HFFc6 (cell line): ENCODE data around the gene LSM14A. TPM values are rescaled to one million over a fixed set of nuclear protein-coding genes. Genes with fewer than 3 reads are reported as not detected.
A peak's percentile ranks its signal among the peaks of the same experiment; 100 is the strongest.

ENCODE experiments used
- DNase-seq: peaks from one replicate; pipeline ENCODE4 v3.0.0-alpha.2; 2018
- H3K27ac Mint-ChIP-seq: 2 replicates; pipeline ENCODE4 v1.8.0; 2020; ENCODE audit warnings: mild to moderate bottlenecking, mixed read lengths
- H3K27me3 Mint-ChIP-seq: 2 replicates; pipeline ENCODE4 v1.8.0; 2021; ENCODE audit warnings: mild to moderate bottlenecking, moderate library complexity, mixed read lengths; ENCODE audit not compliant: insufficient read depth
- H3K36me3 Mint-ChIP-seq: 2 replicates; pipeline ENCODE4 v1.8.0; 2021; ENCODE audit warnings: low read depth, mixed read lengths
- H3K4me1 Mint-ChIP-seq: 2 replicates; pipeline ENCODE4 v1.8.0; 2020; ENCODE audit warnings: low read depth, mixed read lengths
- H3K4me3 Mint-ChIP-seq: 2 replicates; pipeline ENCODE4 v1.8.0; 2020; ENCODE audit warnings: mild to moderate bottlenecking, moderate library complexity, mixed read lengths
- H3K9me3 Mint-ChIP-seq: 2 replicates; pipeline ENCODE4 v1.8.0; 2020; ENCODE audit warnings: mild to moderate bottlenecking, mixed read lengths
- total RNA-seq, 6 experiments: library from RNA; stranded (reverse); fragmentation: NEBNext Ultra II Directional; extraction: Animal tissue kit (Norgen Biotek cat#: 25700); gene quantifications; 2 replicates in 1 of 6; 3 replicates in 5 of 6; pipeline ENCODE4 v1.2.3, GENCODE V29; 2021
- TF ChIP-seq, protein P1 (sequence below): fragments of 200-600 bp; sonication (generic); IDR thresholded peaks from 2 replicates; pipeline ENCODE4 v1.5.0; 2021; ENCODE audit warnings: antibody characterized with exemption, mild to moderate bottlenecking

The LSM14A gene
- total RNA-seq, 6 experiments from 2014 or later = 66.5 to 92.9 (median 87.0) TPM

DNA sequence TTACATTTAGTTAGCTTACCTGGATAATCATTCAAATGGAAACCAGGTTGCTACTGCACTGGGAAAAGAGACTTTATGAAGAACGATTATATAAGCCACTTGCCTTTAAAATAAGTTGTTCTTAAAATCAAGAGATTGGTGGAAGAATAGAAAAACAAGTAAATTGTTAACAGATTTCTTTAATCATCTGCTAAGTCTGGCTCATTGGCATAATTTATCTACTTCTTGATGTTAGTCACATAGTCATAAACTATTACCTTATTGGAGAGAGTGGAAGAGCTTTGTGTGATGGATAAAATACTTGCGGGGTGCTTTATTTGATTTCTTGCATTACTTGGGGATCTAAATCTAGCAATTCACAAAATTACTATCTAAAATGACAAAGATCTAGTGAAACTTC is 6.8 kb downstream of the LSM14A start:
- peak overlapping the region; percentile 25 for H3K27ac Mint-ChIP-seq
- H3K4me3 Mint-ChIP-seq = no peak overlapping the region
- H3K9me3 Mint-ChIP-seq = no peaks in the 10 kb centered on the region
- H3K27me3 Mint-ChIP-seq = no peaks in the 10 kb centered on the region
- no peak for DNase-seq
- TF ChIP-seq, protein P1, sequence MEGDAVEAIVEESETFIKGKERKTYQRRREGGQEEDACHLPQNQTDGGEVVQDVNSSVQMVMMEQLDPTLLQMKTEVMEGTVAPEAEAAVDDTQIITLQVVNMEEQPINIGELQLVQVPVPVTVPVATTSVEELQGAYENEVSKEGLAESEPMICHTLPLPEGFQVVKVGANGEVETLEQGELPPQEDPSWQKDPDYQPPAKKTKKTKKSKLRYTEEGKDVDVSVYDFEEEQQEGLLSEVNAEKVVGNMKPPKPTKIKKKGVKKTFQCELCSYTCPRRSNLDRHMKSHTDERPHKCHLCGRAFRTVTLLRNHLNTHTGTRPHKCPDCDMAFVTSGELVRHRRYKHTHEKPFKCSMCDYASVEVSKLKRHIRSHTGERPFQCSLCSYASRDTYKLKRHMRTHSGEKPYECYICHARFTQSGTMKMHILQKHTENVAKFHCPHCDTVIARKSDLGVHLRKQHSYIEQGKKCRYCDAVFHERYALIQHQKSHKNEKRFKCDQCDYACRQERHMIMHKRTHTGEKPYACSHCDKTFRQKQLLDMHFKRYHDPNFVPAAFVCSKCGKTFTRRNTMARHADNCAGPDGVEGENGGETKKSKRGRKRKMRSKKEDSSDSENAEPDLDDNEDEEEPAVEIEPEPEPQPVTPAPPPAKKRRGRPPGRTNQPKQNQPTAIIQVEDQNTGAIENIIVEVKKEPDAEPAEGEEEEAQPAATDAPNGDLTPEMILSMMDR = no peak
- H3K4me1 Mint-ChIP-seq = peaks cover 73% of the 10 kb centered on the region
- H3K36me3 Mint-ChIP-seq = peaks cover 36% of the 10 kb centered on the region

DNA sequence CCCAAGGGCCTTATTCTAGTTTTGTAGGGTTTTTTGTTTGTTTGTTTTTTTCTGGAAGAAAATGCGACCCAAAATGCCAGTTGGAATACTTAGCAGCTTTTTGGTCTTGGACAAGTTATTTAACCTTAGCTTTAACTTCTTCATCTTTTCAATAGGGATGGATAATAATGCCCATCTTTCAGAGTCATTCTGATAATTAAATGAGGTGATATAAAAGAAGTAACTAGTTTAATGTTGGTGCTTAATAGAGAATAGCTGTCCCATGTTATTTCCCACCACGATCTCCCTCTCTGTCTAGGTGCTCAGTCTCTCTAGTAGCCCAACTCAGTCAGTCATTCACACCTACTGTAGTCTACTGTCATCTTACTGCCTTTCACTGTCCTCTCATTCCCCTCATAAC is 8.0 kb downstream of the LSM14A start:
- no peak overlapping the region for H3K4me3 Mint-ChIP-seq
- no peaks in the 10 kb centered on the region for H3K9me3 Mint-ChIP-seq
- TF ChIP-seq, protein P1 = no peak
- no peaks in the 10 kb centered on the region for H3K27me3 Mint-ChIP-seq
- peaks cover 78% of the 10 kb centered on the region for H3K4me1 Mint-ChIP-seq
- H3K36me3 Mint-ChIP-seq = peaks cover 32% of the 10 kb centered on the region
- H3K27ac Mint-ChIP-seq = no peak overlapping the region
- DNase-seq = no peak

DNA sequence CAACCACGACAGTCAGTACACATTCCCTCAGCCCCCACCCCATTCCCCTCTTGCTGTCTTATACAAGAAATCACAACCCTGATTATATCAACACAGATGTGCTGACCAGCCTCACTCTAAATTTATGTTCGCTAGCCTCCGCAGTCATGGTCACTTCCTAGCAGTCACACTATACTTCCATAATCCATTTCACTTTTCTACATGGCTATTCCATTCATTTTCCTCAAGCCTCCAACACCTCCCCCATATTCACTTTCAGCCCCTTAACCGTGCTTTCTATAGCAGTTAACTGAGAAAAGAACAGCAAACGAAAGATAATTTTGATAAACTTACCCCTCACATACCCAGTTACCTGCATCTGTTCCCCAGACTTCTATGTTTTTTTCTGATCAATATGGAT is 8.4 kb downstream of the LSM14A start:
- TF ChIP-seq, protein P1 = no peak
- H3K4me3 Mint-ChIP-seq = no peak overlapping the region
- no peak for DNase-seq
- peak overlapping the region; percentile 37; the same call in 1 of the 2 replicates for H3K27ac Mint-ChIP-seq
- H3K9me3 Mint-ChIP-seq = no peaks in the 10 kb centered on the region
- peaks cover 32% of the 10 kb centered on the region for H3K36me3 Mint-ChIP-seq
- H3K27me3 Mint-ChIP-seq = no peaks in the 10 kb centered on the region
- H3K4me1 Mint-ChIP-seq = peaks cover 78% of the 10 kb centered on the region

DNA sequence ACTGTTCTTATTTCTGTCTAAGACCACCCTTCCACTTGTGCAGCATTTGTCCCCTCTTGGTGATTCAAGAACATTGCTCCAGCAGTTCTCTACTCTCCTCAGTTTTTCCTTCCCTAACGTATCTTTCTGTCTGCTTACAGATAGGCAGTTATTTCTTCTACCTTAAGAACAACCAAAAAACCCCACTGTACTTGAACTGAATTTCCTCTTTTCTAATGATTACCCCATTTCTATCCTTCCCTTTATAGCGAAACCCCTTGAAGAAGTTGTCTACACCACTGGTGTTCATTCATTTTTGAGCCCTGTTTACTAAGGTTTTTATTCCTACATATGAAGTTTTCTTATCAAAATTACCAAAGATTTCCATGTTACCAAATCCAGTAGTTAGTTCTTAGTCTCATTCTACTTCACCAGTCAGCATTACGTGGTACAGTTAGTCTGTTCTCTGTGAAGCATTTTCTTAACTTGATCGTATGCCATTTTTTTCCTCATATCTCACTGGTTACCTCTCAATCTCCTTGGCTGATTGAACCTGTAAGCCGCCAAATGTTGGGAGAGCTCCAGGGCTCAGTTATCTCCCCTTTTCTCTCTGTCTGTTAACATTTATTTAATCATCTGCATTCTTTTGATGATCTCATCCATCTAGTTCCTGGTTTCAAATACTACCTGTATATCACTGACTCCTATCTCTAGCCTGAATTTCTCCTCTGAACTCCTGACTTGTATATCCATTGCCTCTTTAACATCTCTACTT is 9.0 kb downstream of the LSM14A start:
- H3K4me3 Mint-ChIP-seq = no peak overlapping the region
- H3K36me3 Mint-ChIP-seq = peaks cover 32% of the 10 kb centered on the region

GRCh38 chr19:34182125-34182524 is 9.8 kb downstream of the LSM14A start:
- peaks cover 26% of the 10 kb centered on the region for H3K36me3 Mint-ChIP-seq
- H3K9me3 Mint-ChIP-seq = no peaks in the 10 kb centered on the region
- H3K4me3 Mint-ChIP-seq = no peak overlapping the region
- H3K4me1 Mint-ChIP-seq = peaks cover 75% of the 10 kb centered on the region
- TF ChIP-seq, protein P1 = no peak
- no peak for DNase-seq
- no peak overlapping the region for H3K27ac Mint-ChIP-seq
- H3K27me3 Mint-ChIP-seq = no peaks in the 10 kb centered on the region

More for the DNA sequence above, 9.0 kb downstream of the LSM14A start:
- Mint-ChIP-seq H3K9me3 (no peaks in the 10 kb centered on the region), H3K4me1 (peaks cover 78% of the 10 kb centered on the region), H3K27ac (peak overlapping the region; percentile 37; the same call in 1 of the 2 replicates), H3K27me3 (no peaks in the 10 kb centered on the region)
- TF ChIP-seq, protein P1 = no peak
- no peak for DNase-seq
